GM10266 (cell line): ENCODE results near the gene CAPN10.
"Not testable (repeated sequence)": the region's sequence is repeated elsewhere in the genome, so short reads cannot be mapped to it uniquely, and the experiment has no call there.

ENCODE experiments used
- DNase-seq: peaks from one replicate; pipeline ENCODE4 v3.0.0; 2012; ENCODE audit errors: extremely low spot score
- TF ChIP-seq, protein P1 (sequence below): IDR thresholded peaks from 2 replicates; pipeline ENCODE4 v1.5.1; 2012; ENCODE audit warnings: mild to moderate bottlenecking, low read depth; ENCODE audit not compliant: control insufficient read depth, insufficient read depth; ENCODE audit errors: missing control alignments

Gene CAPN10, protein sequence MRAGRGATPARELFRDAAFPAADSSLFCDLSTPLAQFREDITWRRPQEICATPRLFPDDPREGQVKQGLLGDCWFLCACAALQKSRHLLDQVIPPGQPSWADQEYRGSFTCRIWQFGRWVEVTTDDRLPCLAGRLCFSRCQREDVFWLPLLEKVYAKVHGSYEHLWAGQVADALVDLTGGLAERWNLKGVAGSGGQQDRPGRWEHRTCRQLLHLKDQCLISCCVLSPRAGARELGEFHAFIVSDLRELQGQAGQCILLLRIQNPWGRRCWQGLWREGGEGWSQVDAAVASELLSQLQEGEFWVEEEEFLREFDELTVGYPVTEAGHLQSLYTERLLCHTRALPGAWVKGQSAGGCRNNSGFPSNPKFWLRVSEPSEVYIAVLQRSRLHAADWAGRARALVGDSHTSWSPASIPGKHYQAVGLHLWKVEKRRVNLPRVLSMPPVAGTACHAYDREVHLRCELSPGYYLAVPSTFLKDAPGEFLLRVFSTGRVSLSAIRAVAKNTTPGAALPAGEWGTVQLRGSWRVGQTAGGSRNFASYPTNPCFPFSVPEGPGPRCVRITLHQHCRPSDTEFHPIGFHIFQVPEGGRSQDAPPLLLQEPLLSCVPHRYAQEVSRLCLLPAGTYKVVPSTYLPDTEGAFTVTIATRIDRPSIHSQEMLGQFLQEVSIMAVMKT

DNA sequence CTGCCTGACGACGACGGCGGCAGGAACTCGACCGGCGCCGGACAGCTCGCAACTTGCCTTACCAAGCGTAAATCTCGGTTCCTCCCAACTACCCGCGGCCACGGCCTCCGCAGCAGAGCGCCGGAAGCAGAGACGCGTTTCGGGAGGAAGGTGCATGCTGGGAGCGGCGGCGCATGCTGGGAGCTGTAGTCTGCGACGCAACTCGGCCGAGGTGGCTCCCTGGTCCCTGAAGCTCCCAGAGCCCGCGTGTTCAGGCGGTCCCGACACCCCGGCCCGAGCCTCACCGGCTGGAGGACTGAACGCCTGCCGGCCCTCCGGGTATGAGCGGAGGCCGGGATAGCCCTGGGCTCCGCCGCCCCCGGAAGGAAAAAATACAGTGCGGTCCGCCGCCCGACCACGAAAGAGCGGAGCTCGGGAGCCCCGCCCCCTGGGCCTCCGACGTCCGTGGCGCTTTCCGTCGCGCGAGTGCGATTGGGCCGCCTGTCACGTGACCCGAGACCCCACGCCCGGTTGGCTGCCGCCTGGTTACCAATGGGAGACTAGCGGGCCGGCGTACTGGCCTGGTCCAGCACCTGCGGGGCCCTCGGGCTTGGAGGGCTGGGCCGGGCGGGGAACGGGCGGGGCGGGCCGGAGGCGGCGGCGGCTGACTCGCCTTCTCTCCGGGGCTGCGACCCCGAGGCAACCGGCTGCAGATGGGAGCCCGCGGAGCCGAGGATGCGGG is at the start of gene CAPN10:
Gene CAPN10, plus strand, starts transcription at position 537 of the 721 bp plus-strand sequence. Its CDS starts 178 bp downstream, at position 715.
- TF ChIP-seq, protein P1, sequence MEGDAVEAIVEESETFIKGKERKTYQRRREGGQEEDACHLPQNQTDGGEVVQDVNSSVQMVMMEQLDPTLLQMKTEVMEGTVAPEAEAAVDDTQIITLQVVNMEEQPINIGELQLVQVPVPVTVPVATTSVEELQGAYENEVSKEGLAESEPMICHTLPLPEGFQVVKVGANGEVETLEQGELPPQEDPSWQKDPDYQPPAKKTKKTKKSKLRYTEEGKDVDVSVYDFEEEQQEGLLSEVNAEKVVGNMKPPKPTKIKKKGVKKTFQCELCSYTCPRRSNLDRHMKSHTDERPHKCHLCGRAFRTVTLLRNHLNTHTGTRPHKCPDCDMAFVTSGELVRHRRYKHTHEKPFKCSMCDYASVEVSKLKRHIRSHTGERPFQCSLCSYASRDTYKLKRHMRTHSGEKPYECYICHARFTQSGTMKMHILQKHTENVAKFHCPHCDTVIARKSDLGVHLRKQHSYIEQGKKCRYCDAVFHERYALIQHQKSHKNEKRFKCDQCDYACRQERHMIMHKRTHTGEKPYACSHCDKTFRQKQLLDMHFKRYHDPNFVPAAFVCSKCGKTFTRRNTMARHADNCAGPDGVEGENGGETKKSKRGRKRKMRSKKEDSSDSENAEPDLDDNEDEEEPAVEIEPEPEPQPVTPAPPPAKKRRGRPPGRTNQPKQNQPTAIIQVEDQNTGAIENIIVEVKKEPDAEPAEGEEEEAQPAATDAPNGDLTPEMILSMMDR, result no peak

DNA sequence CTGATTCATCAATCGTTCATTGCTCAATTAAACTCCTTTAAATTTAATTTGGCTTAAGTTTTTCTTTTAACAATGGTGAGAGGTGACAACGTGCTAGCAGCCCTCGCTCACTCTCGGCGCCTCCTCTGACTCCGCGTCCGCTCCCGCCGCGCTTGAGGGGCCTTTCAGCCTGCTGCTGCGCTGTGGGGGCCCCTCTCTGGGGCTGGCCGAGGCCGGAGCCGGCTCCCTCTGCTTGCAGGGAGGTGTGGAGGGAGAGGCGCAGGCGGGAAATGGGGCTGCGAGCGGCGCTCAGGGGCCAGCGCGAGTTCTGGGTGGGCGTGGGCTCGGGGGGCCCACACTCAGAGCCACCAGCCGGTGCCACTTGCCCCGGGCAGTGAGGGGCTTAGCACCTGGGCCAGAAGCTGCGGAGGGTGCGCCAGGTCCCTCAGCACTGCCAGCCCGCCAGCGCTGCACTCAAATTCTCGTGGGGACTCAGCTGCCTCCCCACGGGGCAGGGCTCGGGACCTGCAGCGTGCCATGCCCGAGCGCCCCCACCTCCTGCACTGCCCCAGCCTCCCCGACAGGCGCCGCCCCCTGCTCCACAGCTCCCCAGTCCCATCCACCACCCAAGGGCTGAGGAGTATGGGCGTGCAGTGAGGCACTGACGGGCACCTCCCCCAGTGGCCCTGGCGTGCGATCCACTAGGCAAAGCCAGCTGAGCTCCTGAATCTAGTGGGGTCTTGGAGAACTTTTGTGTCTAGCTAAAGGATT is 48.3 kb upstream of the CAPN10 start:
- TF ChIP-seq, protein P1, result no peak
- DNase-seq, result no peak

More for the DNA sequence above, at the start of gene CAPN10:
- DNase-seq, result peak; percentile 97

DNA sequence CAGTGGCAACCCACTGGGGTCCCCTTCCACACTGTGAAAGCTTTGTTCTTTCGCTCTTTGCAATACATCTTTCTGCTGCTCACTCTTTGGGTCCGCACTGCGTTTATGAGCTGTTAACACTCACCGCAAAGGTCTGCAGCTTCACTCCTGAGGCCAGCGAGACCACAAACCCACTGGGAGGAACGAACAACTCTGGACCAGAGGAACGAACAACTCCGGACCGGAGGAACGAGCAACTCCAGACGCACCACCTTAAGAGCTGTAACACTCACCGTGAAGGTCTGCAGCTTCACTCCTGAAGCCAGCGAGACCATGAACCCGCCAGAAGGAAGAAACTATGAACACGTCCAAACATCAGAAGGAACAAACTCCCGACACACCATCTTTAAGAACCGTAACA is 47.4 kb upstream of the CAPN10 start:
- not testable (repeated sequence) for DNase-seq

- TF ChIP-seq, protein P1, result no peak
- no peak for DNase-seq
These were observed 46.6 kb upstream of the CAPN10 start for GRCh38 chr2:240539906-240540305.

GRCh38 chr2:240551288-240551687 is 35.2 kb upstream of the CAPN10 start:
- no peak for DNase-seq
- TF ChIP-seq, protein P1, result no peak

DNA sequence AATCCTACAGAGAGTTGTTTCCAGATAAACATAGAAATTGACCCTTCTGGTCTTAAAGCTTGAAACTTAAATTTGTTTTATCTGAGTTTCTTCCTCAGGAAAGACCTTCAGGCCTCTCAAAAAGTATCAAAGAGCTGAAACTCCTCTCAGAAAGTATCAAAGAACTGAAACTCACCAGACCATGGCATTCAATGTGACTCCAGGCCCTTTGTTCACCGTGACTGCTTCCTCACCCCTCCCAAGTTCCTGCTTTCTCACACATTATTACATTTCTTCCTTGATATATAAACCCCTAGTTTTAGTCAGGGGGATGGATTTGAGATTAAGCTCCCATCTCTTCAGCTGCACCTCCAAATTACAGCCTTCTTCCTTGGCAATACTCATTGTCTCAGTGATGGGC is 34.7 kb upstream of the CAPN10 start:
- TF ChIP-seq, protein P1, result no peak
- no peak for DNase-seq

DNA sequence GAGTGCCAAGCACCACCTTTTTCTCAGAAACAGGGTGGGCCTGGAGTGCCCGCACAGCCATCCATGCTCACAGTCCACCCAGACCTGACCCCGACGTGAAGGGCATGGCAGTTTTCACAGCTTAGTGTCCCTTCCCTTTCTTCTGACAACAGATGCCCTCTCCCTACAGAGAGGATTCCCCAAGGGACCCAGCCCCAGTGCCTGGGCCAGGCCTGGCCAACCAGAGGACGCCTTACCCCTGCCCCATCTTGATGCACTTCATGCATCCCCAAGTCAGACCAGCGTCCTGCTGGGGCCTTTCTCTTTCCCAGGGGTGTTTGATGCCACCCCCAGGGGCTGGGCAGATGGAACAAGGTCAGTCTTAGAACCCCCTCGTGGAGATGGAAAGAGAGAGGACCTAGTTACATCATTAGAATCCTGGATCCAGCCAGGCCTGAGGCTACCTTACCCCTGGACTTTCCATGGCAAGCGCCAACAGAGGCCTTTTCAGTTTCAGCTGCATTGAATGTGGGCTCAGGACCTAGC is 32.5 kb upstream of the CAPN10 start:
- no peak for DNase-seq
- TF ChIP-seq, protein P1, result no peak
